Neuronal stem cell (in vitro differentiated cells): ENCODE data around the gene NDST1.

Experiments used
- DNase-seq: peaks from one replicate; pipeline ENCODE4 v3.0.0-alpha.2; 2013; ENCODE audit warnings: low spot score
- H2AFZ ChIP-seq: one replicate; pipeline ENCODE4 v1.6.1; 2013; ENCODE audit warnings: mild to moderate bottlenecking, low read length, inconsistent platforms
- H2AK5ac ChIP-seq: 2 replicates; pipeline ENCODE4 v1.6.1; 2013; ENCODE audit warnings: low read depth, mild to moderate bottlenecking, inconsistent platforms, low read length, moderate library complexity, mixed read lengths
- H2BK120ac ChIP-seq: 2 replicates; pipeline ENCODE4 v1.6.1; 2013; ENCODE audit warnings: low read depth, mild to moderate bottlenecking, inconsistent platforms, low read length, moderate library complexity, mixed read lengths
- H2BK12ac ChIP-seq: one replicate; pipeline ENCODE4 v1.6.1; 2013; ENCODE audit warnings: low read length, inconsistent platforms
- H2BK15ac ChIP-seq: 2 replicates; pipeline ENCODE4 v1.6.1; 2013; ENCODE audit warnings: mild to moderate bottlenecking, low read length, inconsistent platforms, mixed read lengths
- H2BK5ac ChIP-seq: one replicate; pipeline ENCODE4 v1.6.1; 2013; ENCODE audit warnings: inconsistent platforms, mild to moderate bottlenecking, low read length, moderate library complexity
- H3K14ac ChIP-seq: one replicate; pipeline ENCODE4 v1.6.1; 2013; ENCODE audit warnings: low read length, inconsistent platforms
- H3K18ac ChIP-seq: 2 replicates; pipeline ENCODE4 v1.6.1; 2013; ENCODE audit warnings: low read length, inconsistent platforms
- H3K23ac ChIP-seq: 2 replicates; pipeline ENCODE4 v1.6.1; 2013; ENCODE audit warnings: low read depth, mild to moderate bottlenecking, mixed read lengths, low read length, inconsistent platforms; ENCODE audit not compliant: poor library complexity
- H3K27ac ChIP-seq: replicated peaks from 3 replicates; pipeline ENCODE4 v1.5.1; 2013; ENCODE audit warnings: low read length, inconsistent platforms
- H3K27me3 ChIP-seq, 3 experiments: 2 replicates each; pipeline ENCODE4 v1.6.1; 2013; ENCODE audit warnings: low read length in 3 of 3, mild to moderate bottlenecking in 2 of 3, inconsistent platforms in 1 of 3, low read depth in 1 of 3, mixed read lengths in 1 of 3, moderate library complexity in 1 of 3; ENCODE audit not compliant: control insufficient read depth in 3 of 3, insufficient read depth in 3 of 3
- H3K36me3 ChIP-seq, 2 donors: replicated peaks in 1 of 2; 2 replicates each; pipeline ENCODE4 v1.6.1; 2013; ENCODE audit warnings: low read length in 2 of 2; ENCODE audit not compliant: control insufficient read depth in 2 of 2, insufficient read depth in 2 of 2
- H3K4ac ChIP-seq: 2 replicates; pipeline ENCODE4 v1.6.1; 2013; ENCODE audit warnings: inconsistent platforms, mild to moderate bottlenecking, low read length, moderate library complexity
- H3K4me1 ChIP-seq, 2 donors: 1 replicate in 1 of 2; 2 replicates in 1 of 2; pipeline ENCODE4 v1.6.1; 2013; ENCODE audit warnings: low read length in 2 of 2, low read depth in 1 of 2; ENCODE audit not compliant: control insufficient read depth in 2 of 2, insufficient read depth in 1 of 2
- H3K4me2 ChIP-seq: one replicate; pipeline ENCODE4 v1.6.1; 2013; ENCODE audit warnings: mild to moderate bottlenecking, low read length, inconsistent platforms; ENCODE audit not compliant: insufficient read depth, poor library complexity, severe bottlenecking
- H3K4me3 ChIP-seq, 2 donors: 2 replicates each; pipeline ENCODE4 v1.5.1; 2013; ENCODE audit warnings: low read length in 2 of 2, mild to moderate bottlenecking in 2 of 2, inconsistent platforms in 1 of 2, moderate library complexity in 1 of 2
- H3K79me1 ChIP-seq: one replicate; pipeline ENCODE4 v1.6.1; 2013; ENCODE audit warnings: low read depth, mild to moderate bottlenecking, inconsistent platforms, low read length, moderate library complexity
- H3K9ac ChIP-seq: one replicate; pipeline ENCODE4 v1.6.1; 2013; ENCODE audit warnings: mild to moderate bottlenecking, low read depth, low read length, inconsistent platforms; ENCODE audit not compliant: poor library complexity
- H3K9me3 ChIP-seq, 2 donors: replicated peaks in 1 of 2; 2 replicates each; pipeline versions ENCODE3 to v1.6.1; 2013; ENCODE audit warnings: low read length in 2 of 2, mild to moderate bottlenecking in 2 of 2, inconsistent platforms in 1 of 2, low read depth in 1 of 2, mixed read lengths in 1 of 2, moderate library complexity in 1 of 2; ENCODE audit not compliant: control insufficient read depth in 2 of 2, insufficient read depth in 1 of 2
- H4K8ac ChIP-seq: one replicate; pipeline ENCODE4 v1.6.1; 2013; ENCODE audit warnings: low read depth, mild to moderate bottlenecking, inconsistent platforms, low read length, moderate library complexity
- H4K91ac ChIP-seq: one replicate; pipeline ENCODE4 v1.6.1; 2013; ENCODE audit warnings: low read length, low read depth, mild to moderate bottlenecking, inconsistent platforms; ENCODE audit not compliant: poor library complexity
- WGBS, 2 donors: extraction: QIAGEN DNeasy Blood & Tissue Kit; methylation state at CpG; one replicate each; pipeline ENCODE4 v1.1.7; 2013; ENCODE audit warnings: missing lambda C conversion rate in 2 of 2, mixed read lengths in 1 of 2; ENCODE audit not compliant: insufficient read length in 2 of 2, insufficient replicate concordance in 1 of 2; ENCODE audit errors: extremely low coverage in 2 of 2; 5-methylcytosine and 5-hydroxymethylcytosine counted together

Gene NDST1

DNA sequence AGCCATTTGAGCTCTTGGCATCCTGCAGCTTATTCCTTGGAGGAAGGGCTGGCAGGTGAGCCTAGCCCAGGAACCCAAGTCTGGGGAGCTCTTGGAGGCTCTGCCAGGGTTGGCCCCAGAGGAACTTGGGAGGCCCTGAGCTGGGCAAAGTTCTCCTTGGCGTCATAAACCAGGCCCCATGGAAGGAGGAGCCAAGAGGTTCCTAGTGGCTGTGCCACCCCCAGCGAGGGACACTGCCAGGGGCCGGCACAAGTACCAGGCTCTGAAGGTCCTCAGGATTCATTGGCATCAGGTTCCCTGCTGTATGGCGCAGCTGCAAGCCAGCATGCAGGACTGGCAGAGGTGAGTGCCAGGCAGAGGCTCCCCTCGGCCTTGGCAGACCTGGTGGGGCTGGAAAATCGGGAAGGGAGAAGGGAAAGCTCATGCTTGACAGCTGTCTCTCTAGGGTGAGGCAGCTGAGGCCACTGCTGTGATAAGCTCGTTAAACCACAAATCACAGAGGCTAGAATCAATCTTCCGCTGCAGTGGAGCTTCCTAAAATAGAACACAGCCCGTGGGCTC is 77.9 kb downstream of the NDST1 start:
- WGBS, 2 donors: no CpG with 5 or more reads among the region's 9 CpGs
- Histone ChIP-seq H4K8ac (no peak overlapping the region), H3K36me3 (no peaks in the 10 kb centered on the region), H3K4me3 (no peak overlapping the region), H3K9ac (no peak overlapping the region), H2AFZ (no peak overlapping the region), H2BK120ac (no peak overlapping the region), H3K18ac (peak overlapping the region; percentile 30), H2BK5ac (peak overlapping the region; percentile 6), H3K27ac (no peak overlapping the region), H3K9me3 (no peaks in the 10 kb centered on the region), H3K4me1 (peaks cover 14 to 26% of the 10 kb centered on the region in 2 donors), H2BK12ac (peak overlapping the region; percentile 92), H2BK15ac (no peak overlapping the region), H2AK5ac (peak overlapping the region; percentile 36), H3K4ac (no peak overlapping the region), H3K23ac (no peak overlapping the region), H3K27me3 (peaks cover 0 to 11% (median 0%) of the 10 kb centered on the region in 3 experiments), H3K14ac (no peak overlapping the region), H4K91ac (no peak overlapping the region), H3K4me2 (no peak overlapping the region), H3K79me1 (no peaks in the 10 kb centered on the region)
- DNase-seq: no peak

GRCh38 chr5:150587016-150587415 is 79.1 kb downstream of the NDST1 start:
- no peaks in the 10 kb centered on the region for H3K79me1 ChIP-seq
- no peak overlapping the region for H4K91ac ChIP-seq
- no peak overlapping the region for H2BK12ac ChIP-seq
- H3K23ac ChIP-seq: no peak overlapping the region
- no peaks in the 10 kb centered on the region for H3K9me3 ChIP-seq
- no peak overlapping the region for H2BK120ac ChIP-seq
- no peak overlapping the region for H2BK5ac ChIP-seq
- H4K8ac ChIP-seq: no peak overlapping the region
- no peak overlapping the region for H3K4me2 ChIP-seq
- no peak overlapping the region for H3K18ac ChIP-seq
- no peak overlapping the region for H2AK5ac ChIP-seq
- no peak overlapping the region for H3K4me3 ChIP-seq
- no peak overlapping the region for H3K27ac ChIP-seq
- H3K36me3 ChIP-seq: no peaks in the 10 kb centered on the region
- no peak overlapping the region for H2AFZ ChIP-seq
- no peak overlapping the region for H3K4ac ChIP-seq
- H3K14ac ChIP-seq: no peak overlapping the region
- H3K9ac ChIP-seq: no peak overlapping the region
- H3K27me3 ChIP-seq: peaks cover 0 to 5% (median 0%) of the 10 kb centered on the region in 3 experiments
- DNase-seq: no peak
- H2BK15ac ChIP-seq: no peak overlapping the region
- H3K4me1 ChIP-seq: peaks cover 17 to 29% of the 10 kb centered on the region in 2 donors

GRCh38 chr5:150587856-150588595 is 80.1 kb downstream of the NDST1 start:
- Histone ChIP-seq H3K4ac (no peak overlapping the region), H2BK12ac (no peak overlapping the region), H2BK5ac (no peak overlapping the region), H3K9ac (no peak overlapping the region), H2BK15ac (no peak overlapping the region), H2AK5ac (no peak overlapping the region), H3K4me2 (no peak overlapping the region), H3K4me3 (no peak overlapping the region), H2AFZ (no peak overlapping the region), H4K8ac (no peak overlapping the region), H3K27ac (no peak overlapping the region), H4K91ac (no peak overlapping the region), H3K18ac (no peak overlapping the region), H3K14ac (no peak overlapping the region), H3K23ac (no peak overlapping the region), H3K4me1 (peaks cover 13 to 22% of the 10 kb centered on the region in 2 donors), H3K79me1 (no peaks in the 10 kb centered on the region), H3K27me3 (peaks cover 0 to 5% (median 0%) of the 10 kb centered on the region in 3 experiments), H2BK120ac (no peak overlapping the region), H3K9me3 (no peaks in the 10 kb centered on the region), H3K36me3 (no peaks in the 10 kb centered on the region)
- no peak for DNase-seq
- WGBS, 2 donors: no CpG with 5 or more reads among the region's 6 CpGs

DNA sequence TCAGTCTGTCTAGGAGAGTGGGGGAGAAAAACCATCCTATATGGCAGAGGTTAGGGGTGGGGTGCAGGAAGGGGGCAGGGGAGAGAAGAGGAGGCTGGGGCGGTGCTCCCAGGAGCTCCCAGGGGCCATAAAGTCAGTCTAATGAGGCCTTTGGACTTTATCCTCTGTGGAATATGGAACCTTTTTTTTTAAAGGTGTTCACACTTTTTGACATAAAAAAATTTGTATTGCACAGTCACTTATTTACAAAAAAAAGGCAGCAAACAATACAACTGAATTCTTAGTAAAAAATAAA is 80.6 kb downstream of the NDST1 start:
- Histone ChIP-seq H3K36me3 (no peaks in the 10 kb centered on the region), H3K23ac (no peak overlapping the region), H3K9me3 (no peaks in the 10 kb centered on the region), H3K4me2 (no peak overlapping the region), H2BK120ac (no peak overlapping the region), H2BK15ac (no peak overlapping the region), H3K79me1 (no peaks in the 10 kb centered on the region), H4K91ac (no peak overlapping the region), H2AK5ac (no peak overlapping the region), H3K4me3 (no peak overlapping the region), H4K8ac (no peak overlapping the region), H3K27me3 (peaks cover 0 to 5% (median 0%) of the 10 kb centered on the region in 3 experiments), H2BK12ac (no peak overlapping the region), H3K18ac (no peak overlapping the region), H3K27ac (no peak overlapping the region), H3K9ac (no peak overlapping the region), H3K14ac (no peak overlapping the region), H3K4me1 (peaks cover 13 to 22% of the 10 kb centered on the region in 2 donors), H3K4ac (no peak overlapping the region), H2BK5ac (no peak overlapping the region), H2AFZ (no peak overlapping the region)
- no peak for DNase-seq
- WGBS, 2 donors: no CpG with 5 or more reads among the region's 1 CpG
